HG02610 (cell line): ENCODE results near the gene UROD.
"Not testable (repeated sequence)": the region's sequence is repeated elsewhere in the genome, so short reads cannot be mapped to it uniquely, and the experiment has no call there.

ENCODE experiments used
- ATAC-seq: cut with Tn5 transposase; IDR thresholded peaks from one replicate; pipeline ENCODE4 v1.9.1; 2021; ENCODE audit warnings: mild to moderate bottlenecking, moderate library complexity; ENCODE audit not compliant: unreplicated experiment

Gene UROD

GRCh38 chr1:45011837-45012638 is at the start of gene UROD:
Gene UROD (plus strand): TSS chr1:45012254. CDS start chr1:45012266, 12 bp downstream.
- ATAC-seq: peak; percentile 64

- no peak for ATAC-seq
These were observed 49.3 kb upstream of the UROD start for GRCh38 chr1:44962729-44963128.

- no peak for ATAC-seq
These were observed 47.7 kb upstream of the UROD start for GRCh38 chr1:44964396-44964795.

DNA sequence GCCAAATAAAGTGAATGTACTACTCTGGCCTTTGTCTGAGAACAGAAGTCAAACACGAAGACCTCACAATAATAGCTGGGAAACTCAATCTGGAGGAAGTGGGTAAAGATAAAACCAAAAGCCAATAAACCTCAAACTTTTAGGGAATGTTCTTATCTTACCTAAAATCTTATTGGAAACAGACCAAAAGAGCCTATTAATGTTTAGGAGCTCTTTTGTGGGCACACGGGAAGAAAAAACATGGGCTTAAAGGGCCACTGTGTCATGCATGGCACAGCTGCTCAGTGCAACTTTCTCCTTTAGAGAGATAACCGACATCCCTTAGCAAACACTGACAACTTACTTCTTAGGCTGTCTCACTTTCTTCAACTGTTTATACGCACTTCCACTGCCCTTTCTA is 41.7 kb upstream of the UROD start:
- no peak for ATAC-seq

DNA sequence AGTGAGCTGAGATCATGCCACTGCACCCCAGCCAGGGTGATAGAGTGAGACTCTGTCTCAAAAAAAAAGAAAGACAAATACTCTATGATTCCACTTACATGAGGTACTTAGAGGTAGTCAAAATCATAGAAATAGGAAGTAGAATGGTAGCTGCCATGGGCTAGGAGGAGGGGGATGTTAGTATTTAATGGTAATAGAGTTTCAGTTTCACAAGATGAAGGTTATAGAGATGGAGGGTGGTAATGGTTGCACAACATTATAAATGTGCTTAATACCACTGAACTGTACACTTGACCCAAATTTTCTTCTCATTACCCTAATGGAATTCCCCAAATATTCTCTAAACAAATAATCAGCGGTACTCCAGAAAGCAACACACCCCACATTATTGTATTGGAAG is 38.4 kb upstream of the UROD start:
- no peak for ATAC-seq

GRCh38 chr1:44976252-44976651 is 35.8 kb upstream of the UROD start:
- ATAC-seq: no peak

- ATAC-seq: not testable (repeated sequence)
These were observed 34.7 kb upstream of the UROD start for GRCh38 chr1:44977372-44977771.

GRCh38 chr1:44985747-44986359 is 26.2 kb upstream of the UROD start:
- ATAC-seq: peak; percentile 2

DNA sequence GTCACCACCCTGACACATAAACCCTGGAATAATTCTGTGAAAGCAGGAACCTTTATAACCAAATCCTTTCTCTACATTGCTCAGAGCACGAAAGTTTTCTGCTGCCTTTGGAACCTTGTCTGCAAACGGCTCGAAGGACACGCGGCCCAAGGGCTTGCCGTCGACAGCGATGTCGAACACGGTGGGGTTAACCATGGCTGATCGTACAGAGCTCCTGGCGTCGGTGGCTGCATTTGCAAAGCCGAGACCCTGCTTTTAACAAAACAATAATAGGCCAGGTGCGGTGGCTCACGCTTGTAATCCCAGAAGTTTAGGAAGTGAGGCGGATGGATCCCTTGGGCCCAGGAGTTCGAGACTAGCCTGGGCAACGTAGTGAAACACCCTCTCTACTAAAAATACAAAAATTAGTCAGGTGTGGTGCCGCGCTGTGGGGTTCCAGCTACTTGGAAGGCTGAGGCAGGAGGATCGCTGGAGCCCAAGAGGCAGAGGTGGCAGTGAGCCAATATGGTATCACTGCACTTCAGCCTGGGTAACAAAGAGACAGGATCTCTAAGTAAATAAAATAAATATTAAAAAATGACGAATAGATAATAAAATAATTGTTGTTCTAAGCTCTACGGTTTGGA is 23.4 kb upstream of the UROD start:
- ATAC-seq: no peak

GRCh38 chr1:44994309-44994898 is 17.6 kb upstream of the UROD start:
- no peak for ATAC-seq

GRCh38 chr1:44995467-44996238 is 16.4 kb upstream of the UROD start:
- ATAC-seq: no peak

- ATAC-seq: no peak
These were observed 12.8 kb upstream of the UROD start for GRCh38 chr1:44999232-44999631.

- ATAC-seq: no peak
These were observed 11.0 kb upstream of the UROD start for GRCh38 chr1:45001011-45001481.

GRCh38 chr1:45001576-45001975 is 10.5 kb upstream of the UROD start:
- ATAC-seq: not testable (repeated sequence)

DNA sequence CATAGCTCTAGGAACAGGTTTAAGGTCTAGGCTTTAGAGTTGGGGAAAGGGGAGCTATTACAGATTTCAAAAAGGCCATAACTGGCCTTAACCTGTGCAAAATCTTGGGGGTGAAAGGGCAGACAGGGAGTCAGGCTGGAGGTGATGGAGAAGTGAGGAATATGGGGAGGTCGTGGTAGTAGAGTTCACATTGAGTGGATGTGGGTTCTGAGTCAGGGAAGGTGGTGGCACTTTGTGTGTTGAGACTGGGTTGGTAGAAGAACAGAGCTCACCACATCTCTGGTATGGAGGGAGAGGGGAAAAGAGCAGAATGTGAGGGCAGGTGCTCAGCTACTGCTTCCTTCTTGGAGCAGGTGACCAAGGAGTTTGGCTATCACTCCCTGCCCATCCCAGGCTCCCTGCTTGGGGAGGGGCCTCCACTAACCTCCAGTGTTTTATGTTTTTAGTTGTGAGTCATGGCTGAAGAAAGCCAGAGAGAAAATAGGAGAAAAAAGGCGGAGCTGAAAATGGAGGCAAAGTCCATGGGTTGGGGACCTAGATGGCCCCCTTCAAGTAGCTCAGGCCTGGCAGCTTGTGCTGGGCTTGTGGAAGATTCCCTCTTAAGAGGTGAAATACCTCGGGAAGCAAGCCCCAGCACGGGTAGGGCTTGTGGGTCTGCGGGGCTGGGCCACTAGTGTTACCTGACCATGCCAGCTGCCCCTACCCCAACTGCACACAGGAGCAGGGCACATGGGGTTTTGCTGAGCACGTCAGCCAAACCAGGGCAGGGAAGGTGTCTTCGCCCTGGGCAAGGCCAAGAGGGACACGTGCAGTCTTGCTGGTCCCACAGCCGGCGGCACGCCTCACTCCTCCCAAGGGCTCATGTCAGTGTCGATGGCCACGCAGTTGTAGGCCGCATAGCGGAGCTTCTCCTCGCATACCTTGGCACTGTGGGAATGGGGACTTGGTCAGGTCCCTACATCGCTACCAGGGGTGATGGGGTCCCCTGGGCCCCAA is 9.1 kb upstream of the UROD start:
- ATAC-seq: no peak

DNA sequence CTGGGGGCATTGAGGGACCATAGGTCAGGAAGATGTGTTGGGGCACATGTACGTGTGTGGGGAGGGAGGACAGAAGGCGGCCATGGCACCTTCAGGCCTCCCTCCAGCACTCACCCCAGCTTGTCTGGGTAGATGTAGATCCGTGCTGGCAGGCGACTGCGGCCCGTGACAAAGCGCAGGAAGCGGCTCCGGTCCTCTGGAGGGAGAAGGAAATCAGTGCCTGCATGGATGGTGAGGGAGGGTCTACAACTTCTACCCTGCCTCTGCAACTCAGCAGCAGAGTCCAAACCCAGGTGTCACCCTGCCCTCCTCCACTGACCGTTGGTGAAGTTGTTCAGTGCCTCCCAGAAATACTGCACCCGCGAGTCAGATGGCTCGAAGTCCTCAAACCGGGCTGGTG is 8.3 kb upstream of the UROD start:
- ATAC-seq: no peak

DNA sequence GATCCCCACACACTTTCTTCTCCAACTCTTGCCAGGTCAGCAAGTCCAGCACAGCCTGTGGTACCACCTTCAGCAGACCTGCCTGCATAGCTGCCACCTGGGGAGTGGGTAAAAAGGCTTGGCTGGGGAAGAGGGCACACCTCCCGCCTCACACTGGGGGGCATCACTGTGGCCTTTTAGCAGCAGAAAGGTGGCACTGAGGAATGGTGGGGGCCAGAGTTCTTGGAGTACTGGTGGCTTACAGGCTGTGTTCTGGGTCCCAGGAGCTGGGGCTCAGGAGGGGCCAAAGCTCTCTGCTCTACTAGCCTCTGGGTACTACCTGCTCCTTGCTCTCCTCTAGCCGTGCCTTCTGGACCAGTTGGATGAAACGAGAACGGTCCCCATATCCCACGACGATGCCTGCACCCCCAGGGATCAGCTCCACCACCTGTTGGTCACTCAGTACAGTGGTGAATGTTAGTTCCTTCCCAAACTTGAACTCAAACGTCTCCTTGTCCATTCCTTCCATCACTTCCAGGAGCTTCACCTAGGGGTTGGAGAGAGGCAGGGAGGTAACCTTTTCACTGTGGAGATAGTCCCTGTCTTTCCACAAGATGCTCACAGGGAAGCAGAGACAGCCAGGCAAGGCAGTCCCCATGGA is 7.7 kb upstream of the UROD start:
- no peak for ATAC-seq

GRCh38 chr1:45005761-45006160 is 6.3 kb upstream of the UROD start:
- ATAC-seq: no peak

- ATAC-seq: no peak
These were observed 4.7 kb upstream of the UROD start for GRCh38 chr1:45007311-45007710.
